Mesothelial cell of epicardium (in vitro differentiated cells): ENCODE results near the gene KSR1. TPM values are rescaled to one million over a fixed set of nuclear protein-coding genes. Genes with fewer than 3 reads are reported as not detected.
"Not testable (repeated sequence)": the region's sequence is repeated elsewhere in the genome, so short reads cannot be mapped to it uniquely, and the experiment has no call there.

Experiments
- DNase-seq, 2 experiments: peaks; one replicate each; pipeline ENCODE4 v3.0.0; 2021; ENCODE audit warnings: low spot score in 2 of 2; ENCODE audit not compliant: unreplicated experiment in 2 of 2
- H3K27ac Mint-ChIP-seq: 2 replicates; pipeline ENCODE4 v1.8.0; 2021; ENCODE audit warnings: mixed read lengths
- H3K27me3 Mint-ChIP-seq: 2 replicates; pipeline ENCODE4 v1.8.0; 2021; ENCODE audit warnings: low read depth, mixed read lengths
- H3K36me3 Mint-ChIP-seq: 2 replicates; pipeline ENCODE4 v1.8.0; 2021; ENCODE audit warnings: mixed read lengths
- H3K4me1 Mint-ChIP-seq: 2 replicates; pipeline ENCODE4 v1.8.0; 2021; ENCODE audit warnings: mixed read lengths
- H3K4me3 Mint-ChIP-seq: 2 replicates; pipeline ENCODE4 v1.8.0; 2021; ENCODE audit warnings: mild to moderate bottlenecking, moderate library complexity, mixed read lengths
- H3K9me3 Mint-ChIP-seq: 2 replicates; pipeline ENCODE4 v1.8.0; 2021; ENCODE audit warnings: mixed read lengths
- CTCF ChIP-seq: fragments of 200-600 bp; sonication (generic); IDR thresholded peaks from one replicate; pipeline ENCODE4 v1.5.0; 2021; ENCODE audit warnings: antibody characterized with exemption; ENCODE audit not compliant: unreplicated experiment
- total RNA-seq: library from RNA; stranded (reverse); gene quantifications from 3 replicates; pipeline ENCODE4 v1.2.1, GENCODE V29; 2021

KSR1 gene
- total RNA-seq, 1 donor from 2014 or later, result 69.4 TPM

GRCh38 chr17:27424516-27424915, 31.7 kb upstream of the KSR1 start:
- Mint-ChIP-seq H3K4me1 (no peaks in the 10 kb centered on the region), H3K27ac (no peak overlapping the region), H3K27me3 (no peaks in the 10 kb centered on the region), H3K4me3 (no peak overlapping the region), H3K9me3 (peaks cover 5% of the 10 kb centered on the region), H3K36me3 (no peaks in the 10 kb centered on the region)
- DNase-seq, result no peak
- no peak for TF ChIP-seq CTCF

- H3K4me1 Mint-ChIP-seq, result no peaks in the 10 kb centered on the region
- no peaks in the 10 kb centered on the region for H3K36me3 Mint-ChIP-seq
- no peak for DNase-seq
- no peak overlapping the region for H3K4me3 Mint-ChIP-seq
- no peak overlapping the region for H3K27ac Mint-ChIP-seq
- H3K9me3 Mint-ChIP-seq, result peaks cover 5% of the 10 kb centered on the region
- TF ChIP-seq CTCF, result no peak
- no peaks in the 10 kb centered on the region for H3K27me3 Mint-ChIP-seq
Observed at GRCh38 chr17:27424941-27425340, 31.3 kb upstream of the KSR1 start.

GRCh38 chr17:27425571-27425970, 30.7 kb upstream of the KSR1 start:
- not testable (repeated sequence) for H3K36me3 Mint-ChIP-seq, H3K27me3 Mint-ChIP-seq, H3K27ac Mint-ChIP-seq, DNase-seq, H3K4me1 Mint-ChIP-seq, H3K9me3 Mint-ChIP-seq, H3K4me3 Mint-ChIP-seq

GRCh38 chr17:27425991-27426390, 30.3 kb upstream of the KSR1 start:
- no peak for TF ChIP-seq CTCF
- H3K27me3 Mint-ChIP-seq, result no peaks in the 10 kb centered on the region
- no peak overlapping the region for H3K4me3 Mint-ChIP-seq
- H3K4me1 Mint-ChIP-seq, result no peaks in the 10 kb centered on the region
- no peak for DNase-seq
- no peak overlapping the region for H3K27ac Mint-ChIP-seq
- no peaks in the 10 kb centered on the region for H3K36me3 Mint-ChIP-seq
- H3K9me3 Mint-ChIP-seq, result peaks cover 5% of the 10 kb centered on the region

- not testable (repeated sequence) for H3K4me3 Mint-ChIP-seq, H3K36me3 Mint-ChIP-seq, DNase-seq, H3K27me3 Mint-ChIP-seq, H3K9me3 Mint-ChIP-seq, H3K4me1 Mint-ChIP-seq, H3K27ac Mint-ChIP-seq
Observed at GRCh38 chr17:27426471-27426870, 29.8 kb upstream of the KSR1 start.

- not testable (repeated sequence) for H3K36me3 Mint-ChIP-seq, H3K4me3 Mint-ChIP-seq, DNase-seq, H3K27ac Mint-ChIP-seq, H3K9me3 Mint-ChIP-seq, H3K27me3 Mint-ChIP-seq, H3K4me1 Mint-ChIP-seq
Observed at GRCh38 chr17:27427166-27427862, 28.9 kb upstream of the KSR1 start.

GRCh38 chr17:27428781-27429505, 27.3 kb upstream of the KSR1 start:
- no peak for TF ChIP-seq CTCF
- no peaks in the 10 kb centered on the region for H3K27me3 Mint-ChIP-seq
- no peaks in the 10 kb centered on the region for H3K36me3 Mint-ChIP-seq
- H3K4me1 Mint-ChIP-seq, result no peaks in the 10 kb centered on the region
- DNase-seq, result no peak
- H3K4me3 Mint-ChIP-seq, result no peak overlapping the region
- no peak overlapping the region for H3K27ac Mint-ChIP-seq
- peaks cover 5% of the 10 kb centered on the region for H3K9me3 Mint-ChIP-seq
